ENCODE measurements around the gene GOLPH3.

- no peak for TF ChIP-seq POLR2A (IDR thresholded peaks at IDR 0.05)
- TF ChIP-seq POLR2AphosphoS5 (IDR thresholded peaks at IDR 0.05; ENCODE audit: insufficient read depth in 1 of 2, low read depth in 1 of 2) = no peak
Observed at GRCh38 chr5:32099486-32100035, 74.6 kb downstream of the GOLPH3 start.

Measured in vagina (tissue), 2 donors.